Measurements from ENCODE around the gene ARMS2.

GRCh38 chr10:122484276-122485060 lies 30.0 kb downstream of the ARMS2 start:
- TF ChIP-seq CTCF (IDR thresholded peaks at IDR 0.05) (no peak), POLR2A (IDR thresholded peaks at IDR 0.05) (no peak)

Measured in right lobe of liver (tissue), 4 donors.